HG03095 (cell line): ENCODE measurements around the gene GRIK1.

ENCODE experiments used
- ATAC-seq: cut with Tn5 transposase; IDR thresholded peaks from one replicate; pipeline ENCODE4 v1.9.1; 2021; ENCODE audit warnings: moderate library complexity; ENCODE audit not compliant: unreplicated experiment

Gene GRIK1

GRCh38 chr21:29829564-29830275 lies 110.1 kb downstream of the GRIK1 start:
- no peak for ATAC-seq

- no peak for ATAC-seq
These were observed 112.1 kb downstream of the GRIK1 start for GRCh38 chr21:29827647-29828046.

- ATAC-seq = no peak
These were observed 112.6 kb downstream of the GRIK1 start for GRCh38 chr21:29827236-29827635.

DNA sequence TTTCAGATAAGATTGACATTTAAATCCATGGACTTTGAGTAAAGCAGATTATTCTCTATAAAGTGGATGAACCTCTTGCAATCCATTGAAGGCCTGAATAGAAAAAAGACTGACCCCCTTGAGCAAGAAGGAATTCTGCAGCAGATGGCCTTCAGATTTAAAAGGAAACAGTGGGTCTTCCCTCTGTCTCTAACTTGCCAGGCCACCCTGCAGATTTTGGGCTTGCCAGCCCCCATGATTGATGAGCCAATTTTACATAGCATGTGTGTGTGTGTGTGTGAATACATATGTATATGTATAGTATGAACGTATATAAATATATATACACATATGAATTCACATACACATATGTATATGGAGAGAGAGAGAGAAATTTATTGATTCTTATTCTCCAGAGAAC lies 113.4 kb downstream of the GRIK1 start:
- ATAC-seq = no peak

DNA sequence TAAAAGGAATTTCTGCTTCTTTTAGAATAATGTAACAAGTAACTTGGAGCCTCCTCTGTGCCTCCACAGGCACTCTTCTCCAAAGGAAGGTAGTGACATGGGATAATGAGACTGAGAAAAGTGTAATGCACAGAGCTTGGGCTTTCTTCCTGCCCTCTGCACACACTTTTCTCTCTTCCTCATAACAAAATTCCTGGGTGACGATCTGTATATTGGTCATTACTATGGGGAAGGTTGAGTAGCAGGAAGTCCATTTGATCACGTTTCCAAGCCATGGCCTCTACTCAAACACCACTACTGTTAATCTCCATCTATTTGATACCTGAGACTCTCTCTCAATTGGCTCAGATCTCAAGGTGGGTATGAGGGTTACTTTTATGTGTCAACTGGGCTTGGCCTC lies 113.9 kb downstream of the GRIK1 start:
- ATAC-seq = no peak

DNA sequence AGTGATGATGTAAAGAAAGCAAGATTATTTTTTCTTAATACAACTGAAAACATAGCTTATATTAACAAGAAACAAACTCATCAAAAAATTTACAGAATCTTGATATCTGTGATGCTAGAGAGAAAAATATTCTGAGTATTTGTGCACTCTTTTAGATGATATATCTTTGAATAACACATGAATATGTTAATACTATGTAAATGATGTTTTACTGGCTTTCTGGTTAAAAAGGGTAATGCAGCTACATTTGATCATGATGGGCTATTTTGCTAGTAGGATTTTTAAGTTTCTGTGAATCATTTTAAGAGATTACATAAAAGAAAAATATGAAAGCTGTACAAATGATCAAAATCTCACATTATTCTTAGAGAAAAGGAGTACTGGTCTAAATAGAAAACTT lies 114.5 kb downstream of the GRIK1 start:
- ATAC-seq = no peak

DNA sequence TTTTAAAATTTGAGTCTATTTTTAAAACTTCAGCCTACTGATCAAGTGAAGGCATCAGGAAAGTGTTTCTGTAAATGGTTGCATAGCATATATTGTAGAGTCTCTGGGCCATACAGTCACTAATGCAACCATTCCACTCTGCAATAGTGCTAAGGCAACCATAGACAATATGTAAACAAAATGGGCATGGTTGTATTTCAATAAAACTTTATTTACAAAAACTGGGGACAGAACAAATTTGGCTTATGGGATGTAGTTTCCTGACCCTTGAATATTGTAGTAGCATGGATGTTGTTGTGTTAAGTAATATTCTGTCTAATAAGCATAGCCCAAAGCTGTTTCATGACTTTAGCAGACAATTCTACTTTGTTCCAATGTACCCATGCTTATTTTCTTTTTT lies 117.7 kb downstream of the GRIK1 start:
- no peak for ATAC-seq

GRCh38 chr21:29821230-29821629 lies 118.6 kb downstream of the GRIK1 start:
- ATAC-seq = no peak

DNA sequence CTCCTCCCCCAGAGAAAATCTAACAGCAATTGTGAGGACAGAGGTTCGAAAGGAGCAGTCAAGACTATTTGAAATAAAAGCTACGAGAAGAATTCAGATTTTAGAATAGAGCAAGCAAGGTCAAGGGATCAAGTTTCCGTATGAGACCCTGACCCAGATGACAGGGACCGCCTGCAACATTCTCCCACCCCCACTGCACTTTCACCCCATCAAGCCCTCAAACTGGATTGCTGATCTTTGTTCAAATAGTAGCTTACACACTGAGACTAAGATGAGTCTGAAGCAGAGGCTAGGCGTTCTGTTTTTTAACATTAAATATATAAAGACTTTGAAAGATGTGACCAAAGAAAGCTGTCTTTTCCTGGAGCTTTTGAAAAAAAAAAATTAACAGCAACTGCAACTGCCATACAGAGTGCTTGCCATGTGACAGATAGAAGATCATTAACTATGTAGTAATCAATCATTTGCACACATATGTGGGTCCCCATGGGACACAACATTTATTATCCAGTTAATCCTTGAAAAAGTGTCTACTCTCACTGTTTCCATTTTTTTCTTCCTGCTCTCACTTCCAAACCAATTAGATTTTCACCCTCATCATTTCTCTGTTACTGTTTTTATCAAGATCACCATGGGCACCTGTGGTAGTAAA lies 120.0 kb downstream of the GRIK1 start:
- no peak for ATAC-seq

- no peak for ATAC-seq
These were observed 121.3 kb downstream of the GRIK1 start for GRCh38 chr21:29818383-29818921.

DNA sequence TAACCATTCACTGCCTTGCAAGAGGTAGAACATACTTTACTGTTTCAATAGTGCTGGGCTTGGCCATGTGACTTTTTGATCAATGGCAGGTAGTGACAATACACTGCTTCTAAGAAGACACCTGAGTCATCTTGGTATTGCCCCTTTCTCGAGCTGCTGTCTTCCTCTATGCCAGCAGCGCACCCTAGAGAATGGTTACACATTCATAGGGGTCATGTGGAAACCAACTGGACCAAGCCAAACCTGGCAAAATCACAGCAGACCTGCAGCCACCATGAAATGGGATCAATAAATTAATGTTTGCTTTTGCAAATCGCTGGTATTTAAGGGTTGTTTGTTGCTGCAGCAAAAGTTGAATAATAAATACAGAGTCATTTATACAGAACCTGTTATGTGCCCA lies 122.3 kb downstream of the GRIK1 start:
- no peak for ATAC-seq

DNA sequence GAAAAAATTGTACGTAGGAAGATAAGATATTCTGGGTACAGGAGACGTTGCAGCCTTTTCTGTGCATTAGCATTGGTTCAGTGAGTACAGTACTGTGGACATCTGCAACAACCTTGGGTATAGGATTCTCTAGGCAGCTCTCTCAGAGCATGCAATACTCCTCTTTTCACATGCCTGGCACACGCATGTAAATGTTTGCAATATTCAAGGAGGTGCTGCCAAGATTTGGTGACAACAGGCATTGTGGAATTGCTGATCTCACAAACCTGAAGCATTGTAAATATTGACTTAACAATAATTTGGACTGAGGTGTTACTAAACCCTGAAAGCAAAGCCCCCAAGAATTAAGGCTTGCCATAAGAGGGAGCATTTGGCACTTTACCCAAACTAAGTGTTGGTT lies 126.8 kb downstream of the GRIK1 start:
- no peak for ATAC-seq

DNA sequence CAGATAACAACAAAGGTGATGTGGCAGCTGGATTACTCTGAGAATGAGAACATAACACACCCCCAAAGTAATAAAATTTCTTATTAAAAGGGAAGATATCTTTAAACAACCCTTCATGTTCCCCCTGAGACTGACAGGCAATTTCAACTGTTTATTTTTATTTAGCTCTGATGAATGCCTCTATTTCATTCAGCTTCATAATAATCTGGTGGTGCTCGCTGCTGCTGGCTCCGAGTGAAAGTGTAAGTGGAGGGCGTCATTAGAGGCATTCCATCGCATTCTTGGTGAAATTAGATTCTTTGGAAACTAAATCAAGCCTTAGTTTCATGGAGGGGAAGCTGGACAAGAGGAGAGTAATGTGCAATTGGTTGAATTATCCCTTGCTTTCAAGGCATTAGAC lies 128.9 kb downstream of the GRIK1 start:
- ATAC-seq = no peak

DNA sequence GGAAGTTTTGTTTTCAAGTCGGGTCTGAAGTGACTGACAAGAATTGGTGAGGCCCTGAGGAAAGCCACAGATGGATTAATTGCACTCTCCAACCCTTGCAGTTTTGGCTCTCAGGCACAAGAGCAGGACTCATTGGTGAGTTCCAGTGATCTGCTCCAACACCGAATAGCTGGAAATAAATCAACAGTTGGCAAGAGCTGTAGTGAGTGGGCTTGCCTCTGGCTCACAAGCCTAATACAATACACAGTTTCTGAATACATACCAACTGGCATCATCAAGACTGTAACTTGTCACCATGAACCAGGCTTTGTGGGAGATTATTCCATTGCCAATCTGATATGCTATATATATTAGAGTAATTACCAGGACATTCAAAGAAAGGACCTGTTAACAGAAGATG lies 131.6 kb downstream of the GRIK1 start:
- ATAC-seq = no peak

- no peak for ATAC-seq
These were observed 134.7 kb downstream of the GRIK1 start for GRCh38 chr21:29805105-29805504.

DNA sequence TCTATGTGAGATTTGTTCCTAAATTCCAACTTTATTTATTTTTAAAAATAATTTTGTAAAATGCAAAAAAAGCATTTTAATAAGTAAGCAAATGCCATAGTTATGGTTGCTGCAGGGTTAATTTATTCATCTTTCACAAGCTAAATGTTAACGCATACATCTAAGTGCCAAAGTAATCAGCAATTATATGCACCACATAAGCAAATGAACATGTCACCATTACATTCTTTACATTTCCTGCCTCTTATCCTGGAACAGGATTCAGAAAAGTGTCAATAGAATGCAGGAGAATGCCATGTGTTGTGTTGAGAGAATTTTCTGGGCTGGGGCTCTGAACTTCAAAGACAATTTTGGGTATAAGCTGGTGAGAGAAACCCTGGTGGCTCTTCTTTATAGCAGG lies 136.6 kb downstream of the GRIK1 start:
- ATAC-seq = no peak

GRCh38 chr21:29801122-29801521 lies 138.7 kb downstream of the GRIK1 start:
- ATAC-seq = no peak

- no peak for ATAC-seq
These were observed 139.7 kb downstream of the GRIK1 start for GRCh38 chr21:29800056-29800455.

DNA sequence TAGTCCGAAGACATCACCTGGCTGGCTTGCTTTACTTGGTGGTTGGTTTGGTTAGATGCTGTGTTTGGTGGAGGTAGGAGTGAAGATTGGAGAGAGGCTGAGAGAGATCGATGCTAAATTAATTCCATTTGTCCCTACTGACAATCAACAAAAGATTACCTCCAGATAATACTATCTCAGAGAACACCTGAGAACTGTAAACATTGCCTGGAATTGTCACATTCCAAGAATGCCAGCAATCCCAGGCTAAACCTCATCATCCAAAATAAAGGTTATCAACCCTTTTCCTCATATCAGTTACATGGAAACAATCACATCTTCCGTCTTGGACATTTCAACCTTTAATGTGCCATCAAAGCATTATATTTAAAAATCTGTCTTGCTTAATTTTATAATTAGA lies 141.0 kb downstream of the GRIK1 start:
- ATAC-seq = no peak

- no peak for ATAC-seq
These were observed 142.6 kb downstream of the GRIK1 start for GRCh38 chr21:29797155-29797554.

GRCh38 chr21:29793712-29794111 lies 146.1 kb downstream of the GRIK1 start:
- ATAC-seq = no peak

DNA sequence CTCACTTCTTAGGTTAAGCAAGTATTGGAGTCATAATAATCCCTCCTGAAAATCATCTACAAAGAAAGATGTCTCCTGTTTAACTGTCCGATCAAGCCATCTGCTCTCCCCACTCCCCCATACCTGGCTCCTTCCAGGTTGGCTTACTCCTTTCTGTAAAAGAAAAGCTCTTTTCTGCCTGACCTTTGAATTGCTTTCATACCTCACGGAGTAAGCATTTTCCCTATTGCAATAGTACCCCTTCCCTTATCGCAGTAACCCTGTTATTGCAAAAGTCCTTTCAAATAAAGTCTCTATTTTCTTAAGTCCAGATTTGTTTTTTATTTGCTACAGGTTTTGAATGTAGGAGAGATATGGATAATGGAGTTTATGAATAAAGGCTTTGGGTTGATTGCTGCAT lies 150.4 kb downstream of the GRIK1 start:
- ATAC-seq = no peak

DNA sequence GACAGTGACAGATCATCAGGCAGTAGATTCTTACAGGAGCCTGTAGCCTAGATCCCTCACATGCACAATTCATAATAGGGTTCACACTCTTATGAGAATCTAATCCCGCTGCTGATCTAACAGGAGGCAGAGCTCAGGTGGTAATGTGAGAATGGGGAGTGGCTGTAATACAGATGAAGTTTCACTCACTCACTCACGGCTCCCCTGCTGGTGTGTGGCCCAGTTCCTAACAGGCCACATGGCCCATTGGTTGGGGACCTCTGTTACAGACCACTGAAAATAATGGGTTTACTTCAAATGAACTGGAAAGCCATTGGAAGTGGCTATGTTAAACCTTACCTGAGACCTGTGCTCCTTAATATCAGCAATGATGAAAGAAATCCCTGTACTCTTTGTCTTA lies 151.0 kb downstream of the GRIK1 start:
- ATAC-seq = no peak
